NB4 (cell line): ENCODE measurements around the gene ME3.

ENCODE experiments used
- DNase-seq: peaks from one replicate; pipeline ENCODE4 v3.0.0; 2010; ENCODE audit warnings: low read depth
- H3K4me3 ChIP-seq: one replicate; pipeline ENCODE4 v1.5.1; 2011; ENCODE audit warnings: mild to moderate bottlenecking, low read depth, low read length, moderate library complexity
- CTCF ChIP-seq: IDR thresholded peaks from one replicate; pipeline ENCODE4 v1.5.1; 2012; ENCODE audit warnings: low read depth, low read length
- MAX ChIP-seq: IDR thresholded peaks from 2 replicates; pipeline ENCODE4 v1.6.1; 2011; ENCODE audit warnings: low read depth, low read length
- MYC ChIP-seq: IDR thresholded peaks from 2 replicates; pipeline ENCODE4 v1.6.1; 2011; ENCODE audit warnings: low read depth, low read length
- POLR2A ChIP-seq: IDR thresholded peaks from 2 replicates; pipeline ENCODE4 v1.6.1; 2011; ENCODE audit warnings: mild to moderate bottlenecking; ENCODE audit not compliant: insufficient read length; ENCODE audit errors: extremely low read depth

ME3 gene

GRCh38 chr11:86717817-86718501, 45.5 kb upstream of the ME3 start:
- no peak overlapping the region for H3K4me3 ChIP-seq
- no peak for DNase-seq
- TF ChIP-seq MAX (no peak), CTCF (no peak), MYC (no peak), POLR2A (no peak)

- DNase-seq, result no peak
- H3K4me3 ChIP-seq, result no peak overlapping the region
- TF ChIP-seq CTCF (no peak), POLR2A (no peak), MYC (no peak), MAX (no peak)
Measured at GRCh38 chr11:86715611-86716010, 43.2 kb upstream of the ME3 start.

GRCh38 chr11:86713552-86713951, 41.1 kb upstream of the ME3 start:
- no peak for TF ChIP-seq MAX
- TF ChIP-seq CTCF, result no peak
- no peak for TF ChIP-seq POLR2A
- no peak for TF ChIP-seq MYC
- no peak overlapping the region for H3K4me3 ChIP-seq
- no peak for DNase-seq

GRCh38 chr11:86710936-86711335, 38.5 kb upstream of the ME3 start:
- no peak for DNase-seq
- H3K4me3 ChIP-seq, result no peak overlapping the region
- TF ChIP-seq POLR2A, result no peak
- no peak for TF ChIP-seq MYC
- TF ChIP-seq MAX, result no peak
- no peak for TF ChIP-seq CTCF

GRCh38 chr11:86708669-86709068, 36.3 kb upstream of the ME3 start:
- TF ChIP-seq CTCF (no peak), MAX (no peak), POLR2A (no peak), MYC (no peak)
- no peak overlapping the region for H3K4me3 ChIP-seq
- DNase-seq, result no peak
